OCI-M1 (cell line): ENCODE results near the gene TRAF7.
"Not testable (repeated sequence)": the region's sequence is repeated elsewhere in the genome, so short reads cannot be mapped to it uniquely, and the experiment has no call there.

Experiments
- DNase-seq: peaks from one replicate; lab custom pipeline; 2025; lab: John Stamatoyannopoulos, UW

The TRAF7 gene

DNA sequence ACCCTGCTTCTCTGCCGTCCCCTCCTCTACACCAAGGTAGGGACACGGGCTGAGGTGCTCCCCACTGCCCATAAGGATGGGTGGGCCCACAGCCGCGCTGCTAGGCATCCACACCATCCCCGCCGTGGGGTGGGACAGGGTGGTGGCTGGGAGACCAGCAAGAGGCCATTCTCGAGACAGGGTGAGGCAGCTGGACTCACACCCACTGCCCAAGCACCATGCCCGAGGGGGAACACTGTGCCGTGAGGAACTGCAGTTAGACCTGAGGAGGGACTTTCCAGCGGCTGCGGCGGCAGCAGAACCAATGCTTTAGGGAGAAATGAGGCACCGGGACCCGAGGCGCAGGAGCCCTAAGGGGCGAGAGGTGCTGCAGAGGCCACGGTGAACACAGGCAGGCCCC lies 33.2 kb upstream of the TRAF7 start:
- DNase-seq, result no peak

GRCh38 chr16:2122934-2123683 lies 32.5 kb upstream of the TRAF7 start:
- DNase-seq, result not testable (repeated sequence)

DNA sequence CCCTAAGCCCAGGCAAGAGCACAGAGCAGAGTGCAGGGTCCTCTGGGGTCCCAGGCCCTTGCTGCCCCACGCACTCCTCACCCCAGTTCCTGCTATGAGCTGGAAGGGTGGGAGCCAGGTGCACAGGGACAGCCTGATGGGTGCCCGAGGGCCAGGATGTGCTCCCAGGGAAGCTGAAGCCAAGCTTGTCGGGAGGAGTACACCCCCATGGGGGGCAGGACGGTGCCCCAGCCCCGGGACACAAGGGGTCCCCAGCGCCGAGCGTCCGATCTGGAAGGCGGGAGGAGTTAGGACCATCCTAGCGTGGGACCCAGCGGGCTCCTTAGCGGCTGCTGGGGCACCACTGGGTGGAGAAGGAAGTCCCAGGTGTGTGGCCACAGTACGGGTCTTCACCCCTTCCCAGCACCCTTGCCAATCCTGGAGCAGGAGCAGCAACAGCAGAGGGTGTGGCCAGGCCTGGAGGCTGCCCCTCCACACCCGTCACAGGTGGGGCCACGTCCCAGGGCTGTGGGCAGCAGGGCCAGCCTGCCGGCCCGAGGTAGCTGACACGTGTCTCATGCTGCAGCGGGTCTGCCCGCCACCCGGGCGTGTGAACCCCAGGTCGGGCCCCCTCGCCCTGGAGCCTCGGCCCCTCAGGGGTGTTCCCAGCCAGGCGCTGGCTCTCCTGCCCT lies 31.7 kb upstream of the TRAF7 start:
- not testable (repeated sequence) for DNase-seq

DNA sequence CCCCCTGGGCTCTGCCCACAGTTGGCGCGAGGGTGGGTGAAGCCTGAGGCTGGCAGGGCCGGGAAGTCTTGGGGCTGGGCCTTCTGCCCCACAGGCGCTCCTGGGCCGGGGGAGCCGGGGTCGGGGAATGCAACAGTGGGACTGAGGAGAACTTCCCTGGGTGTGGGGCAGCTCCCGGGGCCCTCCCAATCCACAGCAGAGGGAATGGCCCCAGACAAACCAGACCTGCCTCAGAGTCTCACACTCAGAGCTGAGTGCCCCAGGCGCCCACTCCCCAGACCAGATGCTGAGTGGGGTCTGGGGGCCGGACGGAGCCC lies 31.2 kb upstream of the TRAF7 start:
- not testable (repeated sequence) for DNase-seq

- DNase-seq, result not testable (repeated sequence)
These were observed 30.7 kb upstream of the TRAF7 start for GRCh38 chr16:2124694-2125444.

DNA sequence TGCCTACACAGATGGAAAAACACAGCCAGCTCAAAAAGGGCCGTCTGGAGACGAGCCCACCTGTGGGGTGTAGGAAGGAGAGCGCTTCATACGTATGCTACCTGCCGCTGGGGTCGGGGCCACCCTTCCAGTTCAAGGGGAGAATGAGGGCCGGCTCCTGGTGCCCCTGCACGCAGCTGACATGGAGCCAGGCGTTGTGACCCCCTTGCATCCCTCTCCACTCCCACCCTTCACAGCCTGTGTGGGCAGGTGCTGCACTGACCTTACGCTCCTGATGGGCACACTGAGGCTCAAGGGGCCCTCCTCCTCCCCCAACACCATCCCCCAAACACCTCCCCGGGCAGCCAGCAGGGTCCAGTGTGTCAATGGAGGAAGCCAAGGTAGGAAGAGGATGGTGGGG lies 30.0 kb upstream of the TRAF7 start:
- not testable (repeated sequence) for DNase-seq

- not testable (repeated sequence) for DNase-seq
These were observed 29.3 kb upstream of the TRAF7 start for GRCh38 chr16:2126161-2126743.

GRCh38 chr16:2126928-2127556 lies 28.5 kb upstream of the TRAF7 start:
- not testable (repeated sequence) for DNase-seq

DNA sequence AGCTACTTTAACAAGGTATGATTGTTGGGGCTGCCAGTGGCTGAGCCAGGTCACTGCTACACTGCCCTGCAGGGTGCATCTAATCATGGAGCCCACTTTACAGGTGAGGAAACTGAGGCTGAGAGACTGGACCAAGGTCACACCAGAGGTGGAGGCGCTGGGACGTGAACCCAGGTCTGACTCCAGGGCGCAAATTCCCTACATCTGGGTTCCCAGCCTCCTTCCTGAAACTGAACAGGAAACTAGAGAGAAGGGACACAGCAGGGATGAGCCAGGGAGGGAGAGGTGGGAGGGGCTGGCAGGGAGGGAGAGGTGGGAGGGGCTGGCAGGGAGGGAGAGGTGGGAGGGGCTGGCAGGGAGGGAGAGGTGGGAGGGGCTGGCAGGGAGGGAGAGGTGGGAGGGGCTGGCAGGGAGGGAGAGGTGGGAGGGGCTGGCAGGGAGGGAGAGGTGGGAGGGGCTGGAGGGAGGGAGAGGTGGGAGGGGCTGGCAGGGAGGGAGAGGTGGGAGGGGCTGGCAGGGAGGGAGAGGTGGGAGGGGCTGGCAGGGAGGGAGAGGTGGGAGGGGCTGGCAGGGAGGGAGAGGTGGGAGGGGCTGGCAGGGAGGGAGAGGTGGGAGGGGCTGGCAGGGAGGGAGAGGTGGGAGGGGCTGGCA lies 27.8 kb upstream of the TRAF7 start:
- peak; percentile 36 for DNase-seq

GRCh38 chr16:2129251-2129650 lies 26.3 kb upstream of the TRAF7 start:
- DNase-seq, result not testable (repeated sequence)

- not testable (repeated sequence) for DNase-seq
These were observed 25.6 kb upstream of the TRAF7 start for GRCh38 chr16:2129890-2130447.

DNA sequence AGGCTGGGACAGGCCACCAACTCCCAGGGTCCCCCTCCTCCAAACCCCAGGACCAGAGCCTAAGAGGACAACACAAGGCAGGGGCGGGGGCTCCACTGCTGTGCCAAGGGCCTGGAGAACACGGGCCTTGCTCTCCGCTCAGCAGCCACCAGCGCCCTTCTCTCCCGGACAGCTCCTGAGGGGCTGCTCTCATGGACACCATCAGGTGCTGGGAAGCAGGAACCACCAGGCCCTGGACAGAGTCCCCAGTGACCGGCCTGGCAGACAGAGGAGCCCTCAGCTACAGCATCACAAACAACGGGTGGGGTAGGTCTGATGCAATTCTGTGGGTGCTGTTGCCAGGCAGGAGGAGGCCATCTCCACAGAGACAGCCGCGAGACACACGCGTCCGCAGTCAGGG lies 21.8 kb upstream of the TRAF7 start:
- not testable (repeated sequence) for DNase-seq

DNA sequence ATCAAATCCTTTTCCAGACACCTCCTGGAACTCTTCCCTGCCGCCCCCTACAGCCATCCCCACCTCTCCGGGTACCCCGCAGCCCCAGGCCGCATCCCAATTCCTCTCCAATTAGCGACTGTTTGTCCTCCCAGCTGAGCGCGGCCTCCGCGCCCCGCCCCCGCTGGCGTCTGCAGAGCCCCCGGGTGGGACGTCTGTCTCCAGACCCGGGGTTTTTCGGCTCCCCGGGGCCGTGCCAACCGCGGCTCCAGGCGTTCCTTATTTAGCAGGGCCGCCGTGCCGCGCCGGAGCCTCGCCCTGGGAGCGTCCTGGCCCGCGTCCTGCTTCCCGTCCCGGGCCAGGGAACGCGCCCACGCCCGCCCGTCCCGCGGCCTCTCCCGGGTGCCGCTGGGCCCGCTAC lies 20.5 kb upstream of the TRAF7 start:
- DNase-seq, result not testable (repeated sequence)

DNA sequence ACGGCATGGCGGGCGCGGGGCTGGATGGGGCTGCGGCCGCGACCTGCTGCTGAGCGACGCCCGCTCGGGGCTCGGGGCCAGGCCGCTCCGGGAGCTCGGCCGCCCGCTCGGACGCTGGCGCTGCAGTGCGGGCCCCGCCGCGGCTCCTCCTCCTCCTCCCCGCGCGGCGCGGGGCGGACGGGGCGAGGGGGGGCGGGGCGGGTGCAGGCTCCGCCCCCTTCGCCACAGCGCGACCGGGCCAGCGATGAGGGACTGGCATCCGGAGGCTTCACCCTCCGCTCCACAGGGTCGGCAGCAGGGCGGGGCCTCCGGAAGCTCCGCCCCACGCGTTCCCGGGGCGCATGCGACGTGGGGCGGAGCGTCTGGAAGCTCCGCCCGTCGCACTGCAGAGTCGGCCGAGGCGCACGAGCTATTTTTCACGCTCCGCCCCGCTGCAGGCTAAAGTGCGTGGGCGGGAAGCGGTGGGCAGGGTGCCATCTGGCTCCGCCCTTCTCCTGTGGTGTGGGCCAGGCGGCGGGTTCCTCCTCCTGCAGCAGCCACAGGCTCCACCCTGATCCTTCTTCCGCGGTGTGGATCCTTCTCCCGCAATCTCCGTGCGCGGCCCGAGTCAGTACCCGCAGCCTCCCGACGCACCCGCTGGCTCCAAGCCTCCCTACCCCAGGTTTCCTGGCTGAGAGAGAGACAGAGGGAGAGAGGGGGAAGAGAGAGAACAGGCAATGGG lies 19.7 kb upstream of the TRAF7 start, which contains the start of gene PKD1:
TSS of gene PKD1 (minus strand) at position 129 of the 721 bp plus-strand sequence. CDS start 209 bp downstream, outside the sequence.
- peak; percentile 91 for DNase-seq

DNA sequence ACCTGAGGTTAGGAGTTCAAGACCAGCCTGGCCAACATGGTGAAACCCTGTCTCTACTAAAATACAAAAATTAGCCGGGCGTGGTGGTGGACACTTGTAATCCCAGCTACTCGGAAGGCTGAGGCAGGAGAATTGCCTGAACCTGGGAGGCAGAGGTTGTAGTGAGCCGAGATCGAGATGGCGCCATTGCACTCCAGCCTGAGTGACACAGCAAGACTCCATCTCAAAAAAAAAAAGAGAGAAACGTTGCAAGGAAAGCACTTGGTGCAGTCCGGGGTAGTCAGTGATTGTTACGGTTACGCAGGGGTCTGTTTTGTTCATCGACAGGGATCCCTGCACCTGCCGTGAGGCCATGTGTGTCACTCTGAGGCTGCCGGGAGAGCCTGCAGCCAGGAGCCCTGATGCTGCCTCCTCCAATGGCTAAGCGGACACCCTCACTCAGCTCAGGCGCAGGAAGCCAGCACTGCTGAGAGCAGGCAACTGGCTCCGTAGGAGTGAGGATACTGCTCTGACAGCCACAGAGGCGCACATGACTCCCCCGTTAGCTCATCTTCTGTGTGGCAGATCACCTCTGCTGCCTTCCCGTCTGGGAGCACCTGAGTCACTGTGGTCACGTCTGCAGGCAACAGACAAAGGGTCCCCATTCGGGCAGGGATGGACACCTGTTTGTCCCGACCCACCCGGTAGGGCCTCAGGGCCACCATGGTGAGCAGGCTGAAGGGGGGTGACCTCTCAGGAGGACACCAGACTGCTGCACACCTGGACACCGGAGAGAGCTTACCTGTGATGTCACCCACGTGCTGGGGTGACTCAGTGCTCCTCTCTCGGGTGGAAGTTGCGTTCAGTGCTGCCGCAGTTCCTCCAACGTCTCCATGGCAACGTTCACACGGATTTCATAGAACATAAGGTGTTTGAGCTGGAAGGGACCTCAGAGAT lies 12.4 kb upstream of the TRAF7 start:
- no peak for DNase-seq

DNA sequence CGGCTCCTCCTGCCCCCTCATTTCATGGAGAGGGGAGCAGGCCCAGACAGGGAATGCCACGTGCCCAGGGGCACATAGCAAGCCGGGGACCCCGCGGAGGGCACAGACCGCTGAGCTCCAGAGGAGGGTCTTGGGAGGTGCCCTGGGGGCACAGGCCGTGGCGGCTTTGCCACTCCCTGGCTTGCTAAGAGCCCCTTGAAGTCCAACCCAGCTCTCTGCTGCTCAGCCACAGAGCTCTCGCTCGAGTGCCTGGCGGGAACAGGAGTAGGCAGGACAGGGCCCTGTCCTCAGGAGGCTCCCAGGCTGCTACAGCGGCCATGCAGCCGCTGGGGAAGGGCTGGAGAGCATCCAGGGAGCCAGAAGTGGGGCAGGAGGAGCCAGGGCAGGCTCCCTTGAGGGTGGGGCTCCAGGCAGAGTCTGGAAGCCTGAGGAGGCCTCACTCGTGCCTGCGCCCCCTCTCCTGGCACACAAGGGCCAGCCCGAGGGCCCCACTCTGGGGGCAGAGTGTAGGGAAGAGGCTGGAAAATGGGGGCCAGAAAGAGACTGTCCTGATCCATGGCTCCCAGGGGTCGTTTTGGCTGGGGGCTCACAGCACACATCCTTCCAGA lies 11.6 kb upstream of the TRAF7 start:
- no peak for DNase-seq

DNA sequence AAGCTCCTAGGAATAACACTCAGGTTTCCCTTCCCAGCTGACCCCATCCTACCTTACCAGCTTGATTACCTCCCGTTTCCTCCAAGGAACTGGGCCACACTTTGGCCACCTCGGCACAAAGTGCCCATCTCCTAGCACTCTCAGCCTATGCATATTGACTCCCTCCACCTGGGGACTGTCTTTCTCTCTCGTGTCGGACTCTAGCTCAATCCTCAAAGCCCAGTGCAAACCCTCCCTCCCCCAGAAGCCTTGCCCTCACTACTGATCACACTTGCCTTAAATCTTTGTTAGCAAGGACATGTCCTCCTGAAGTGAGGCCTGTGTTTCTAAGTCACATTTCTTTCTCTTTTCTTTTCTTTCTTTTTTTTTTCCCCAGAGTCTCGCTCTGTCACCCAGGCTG lies 9.7 kb upstream of the TRAF7 start:
- no peak for DNase-seq

GRCh38 chr16:2147378-2147777 lies 8.2 kb upstream of the TRAF7 start:
- no peak for DNase-seq
